Glomerular visceral epithelial cell (primary cell): Measurements from ENCODE around the gene UBASH3B.
"Not testable (repeated sequence)": the region's sequence is repeated elsewhere in the genome, so short reads cannot be mapped to it uniquely, and the experiment has no call there.

Experiments used
- DNase-seq: peaks from one replicate; pipeline ENCODE4 v3.0.0-alpha.2; 2016; ENCODE audit errors: extremely low spot score

Gene UBASH3B

DNA sequence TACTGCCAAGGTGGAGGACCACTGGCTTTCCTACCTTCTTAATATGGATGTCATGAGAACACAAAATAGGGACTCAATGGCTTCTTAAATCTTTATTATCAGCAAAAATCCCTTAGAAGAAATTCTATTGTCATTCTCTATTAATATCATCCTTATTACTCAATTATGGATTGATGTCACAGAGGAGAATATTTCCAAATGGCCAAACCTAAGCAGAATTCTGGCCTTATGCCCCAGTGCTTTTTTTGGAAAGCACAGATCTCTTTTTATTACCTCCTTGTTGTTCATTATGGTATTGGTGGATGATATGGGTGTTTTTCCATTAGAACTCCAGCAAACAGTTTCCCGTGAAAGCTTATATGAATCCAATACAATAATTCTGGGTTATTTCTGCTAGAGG, 192.7 kb downstream of the UBASH3B start:
- no peak for DNase-seq

DNA sequence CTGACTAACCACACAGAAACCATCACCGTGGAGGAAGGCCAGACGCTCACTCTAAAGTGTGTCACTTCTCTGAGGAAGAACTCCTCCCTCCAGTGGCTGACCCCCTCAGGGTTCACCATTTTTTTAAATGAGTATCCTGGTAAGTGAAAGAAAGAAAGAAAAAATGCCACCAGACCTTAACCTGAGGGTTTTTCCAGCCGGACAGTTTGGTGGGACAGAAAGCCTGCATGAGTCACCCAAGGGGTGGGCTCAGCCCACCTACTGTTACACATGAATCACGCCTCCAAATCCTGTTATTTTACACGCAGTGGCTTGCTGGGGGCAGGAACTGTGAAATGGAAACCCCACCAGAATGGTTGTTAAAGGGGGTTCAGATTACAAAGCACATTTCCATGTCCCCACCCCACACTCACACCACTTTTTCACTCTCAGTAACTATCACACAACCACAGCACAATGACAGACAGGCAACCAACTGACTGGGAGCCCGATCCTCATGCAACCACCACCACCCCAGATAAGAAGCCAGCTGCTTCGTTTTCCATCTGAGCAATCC, 194.6 kb downstream of the UBASH3B start:
- peak; percentile 72 for DNase-seq

DNA sequence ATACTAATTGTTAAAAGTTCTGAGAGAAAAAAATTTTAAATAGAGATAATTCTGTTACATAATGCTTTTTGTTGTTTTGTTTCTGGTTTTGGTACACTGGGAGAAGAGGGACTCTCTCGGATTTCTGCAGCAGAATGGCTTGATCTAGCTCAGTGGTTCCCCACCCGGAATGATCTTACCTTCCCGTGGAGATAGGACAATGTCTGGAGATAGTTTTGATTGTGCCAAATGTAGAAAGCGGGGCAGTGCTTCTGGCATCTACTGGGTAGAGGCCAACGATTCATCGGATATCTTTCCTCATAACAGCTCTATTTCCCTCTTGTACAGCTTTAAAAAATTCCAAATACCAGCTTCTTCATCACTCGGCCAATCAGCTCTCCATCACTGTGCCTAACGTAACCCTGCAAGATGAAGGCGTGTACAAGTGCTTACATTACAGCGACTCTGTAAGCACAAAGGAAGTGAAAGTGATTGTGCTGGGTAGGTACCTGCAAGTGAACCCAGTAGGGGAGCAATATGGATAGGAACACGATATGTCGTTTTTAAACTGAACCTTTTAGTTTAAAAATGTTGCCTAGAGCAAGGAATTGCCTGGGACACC, 195.9 kb downstream of the UBASH3B start:
- no peak for DNase-seq

DNA sequence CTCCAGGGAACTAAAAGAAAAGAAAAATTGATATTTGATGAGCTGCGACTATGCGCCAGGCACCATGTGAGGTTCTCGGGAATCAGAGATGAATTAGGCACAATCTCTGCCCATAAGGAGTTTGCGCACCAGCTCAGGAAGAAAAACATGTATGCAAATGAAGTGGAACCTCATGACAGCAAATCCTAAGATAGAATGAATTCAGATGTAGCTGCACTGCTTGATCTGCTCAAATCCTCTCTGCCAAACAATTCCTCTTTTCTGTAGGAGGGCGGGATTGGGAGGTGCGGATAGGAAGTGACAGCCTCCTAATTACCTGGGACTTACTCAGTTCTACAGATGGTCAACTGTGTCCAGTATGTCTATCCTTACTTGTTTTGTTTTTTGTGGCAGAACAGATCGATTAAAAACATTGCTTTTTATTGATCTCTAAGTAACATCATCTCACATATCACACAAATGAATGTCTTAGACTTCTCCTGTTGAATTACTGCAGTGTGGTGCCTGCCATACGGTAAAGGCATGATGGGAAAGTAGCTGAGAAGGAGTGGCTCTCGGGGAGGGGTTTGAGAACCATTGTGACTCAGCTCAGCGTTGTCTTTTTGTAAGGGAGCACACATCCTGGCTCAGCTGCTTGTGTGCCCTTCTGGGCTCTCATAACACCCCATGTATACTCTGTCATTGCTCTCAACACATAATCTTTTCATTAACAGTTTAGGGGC, 196.7 kb downstream of the UBASH3B start:
- DNase-seq, result no peak

DNA sequence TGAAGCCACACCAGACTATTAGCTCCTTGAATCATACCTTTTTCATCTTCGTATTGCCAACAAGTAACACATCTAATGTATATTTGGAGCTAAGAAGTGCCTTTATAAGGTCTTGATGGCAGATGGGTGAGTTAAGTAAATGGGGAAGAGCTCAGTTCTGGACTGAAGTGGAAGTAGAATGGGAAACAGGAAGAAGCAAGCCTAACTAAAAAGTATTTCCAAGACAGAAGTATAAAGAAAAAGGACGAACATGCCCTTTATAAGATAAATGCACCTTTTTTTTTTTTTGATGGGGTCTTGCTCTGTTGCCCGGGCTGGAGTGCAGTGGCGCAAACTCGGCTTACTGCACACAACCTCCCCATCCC, 197.3 kb downstream of the UBASH3B start:
- DNase-seq, result no peak

DNA sequence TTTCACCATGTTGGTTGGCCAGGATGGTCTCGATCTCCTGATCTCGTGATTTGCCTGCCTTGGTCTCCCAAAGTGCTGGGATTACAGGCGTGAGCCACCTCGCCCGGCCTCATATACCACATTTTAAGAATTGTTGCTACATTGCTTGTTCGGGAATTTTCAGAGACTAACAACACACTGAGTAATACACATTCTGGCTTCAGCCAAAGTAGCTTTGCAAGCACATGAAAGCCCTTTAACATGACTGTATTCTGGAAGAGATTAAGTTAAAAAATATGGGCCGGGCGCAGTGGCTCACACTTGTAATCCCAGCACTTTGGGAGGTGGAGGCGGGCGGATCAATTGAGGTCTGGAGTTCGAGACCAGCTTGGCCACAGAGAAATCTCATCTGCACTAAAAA, 197.7 kb downstream of the UBASH3B start:
- DNase-seq, result no peak

DNA sequence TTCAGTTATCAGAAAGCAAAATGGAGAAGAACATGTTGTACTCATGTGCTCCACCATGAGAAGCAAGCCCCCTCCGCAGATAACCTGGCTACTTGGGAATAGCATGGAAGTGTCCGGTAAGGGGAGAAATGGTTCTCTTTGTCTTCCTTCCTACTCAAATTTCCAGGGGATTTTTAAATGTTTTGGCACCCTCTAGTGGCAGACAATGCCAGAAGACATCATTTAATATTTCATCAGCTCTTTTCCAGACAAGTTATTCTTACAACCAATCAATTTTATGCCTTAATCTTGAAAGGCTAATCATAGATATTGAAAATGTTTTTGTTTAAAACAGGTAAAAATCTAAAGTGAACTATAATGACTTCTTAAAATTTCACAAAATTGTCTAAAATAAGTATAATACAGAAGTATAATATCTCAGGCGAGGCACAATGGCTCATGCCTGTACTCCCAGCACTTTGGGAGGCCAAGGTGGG, 198.5 kb downstream of the UBASH3B start:
- DNase-seq, result peak; percentile 70

DNA sequence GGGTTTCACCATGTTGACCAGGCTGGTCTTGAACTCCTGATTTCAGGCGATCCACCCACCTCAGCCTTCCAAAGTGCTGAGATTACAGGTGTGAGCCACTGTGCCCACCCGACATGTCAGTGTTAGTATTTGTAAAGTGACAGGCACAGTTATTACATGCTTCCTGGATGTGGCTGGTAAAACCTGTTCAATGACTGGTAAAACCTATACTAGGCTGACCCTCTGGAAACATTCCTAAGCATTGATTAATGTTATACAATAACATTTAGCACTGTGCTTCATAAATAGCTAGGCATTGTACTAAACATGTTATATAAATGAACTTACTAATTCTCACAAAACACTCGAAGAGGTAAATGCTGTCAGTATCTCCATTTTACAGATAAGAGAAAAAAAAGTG, 206.1 kb downstream of the UBASH3B start:
- no peak for DNase-seq

DNA sequence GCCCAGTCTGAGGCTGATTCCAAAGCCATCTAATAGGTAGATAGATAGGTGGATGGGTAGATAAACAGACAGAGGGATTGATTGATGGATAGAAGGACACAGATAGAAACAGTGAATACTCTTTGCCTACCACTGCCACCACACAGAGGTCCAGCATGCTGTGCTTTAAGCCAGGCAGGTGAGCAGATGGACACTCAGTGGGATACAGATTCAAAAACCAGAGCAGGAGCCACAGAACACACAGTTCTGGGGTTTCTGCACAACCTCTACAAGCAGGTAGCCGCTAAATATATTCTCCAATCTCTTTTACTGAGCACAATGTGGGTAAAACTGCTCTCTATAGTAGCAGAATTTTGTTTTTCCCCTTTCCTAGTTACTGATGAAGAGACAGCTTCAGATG, 206.6 kb downstream of the UBASH3B start:
- no peak for DNase-seq

DNA sequence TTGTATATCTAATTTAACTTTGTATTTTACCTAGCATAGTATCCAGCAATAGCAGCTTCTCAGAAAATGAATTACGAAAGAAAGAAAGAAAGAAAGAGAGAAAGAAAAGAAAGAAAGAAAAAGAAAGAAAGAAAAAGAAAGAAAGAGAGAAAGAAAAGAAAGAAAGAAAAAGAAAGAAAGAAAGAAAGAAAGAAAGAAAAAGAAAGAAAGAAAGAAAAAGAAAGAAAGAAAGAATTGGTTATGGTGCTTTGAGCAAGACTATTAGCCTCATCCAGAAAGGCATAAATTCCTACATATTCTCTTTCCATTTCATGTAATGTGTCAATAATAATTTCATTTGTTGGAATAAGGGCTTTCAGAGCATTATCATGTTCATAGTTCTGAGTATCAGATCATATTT, 207.6 kb downstream of the UBASH3B start:
- not testable (repeated sequence) for DNase-seq

DNA sequence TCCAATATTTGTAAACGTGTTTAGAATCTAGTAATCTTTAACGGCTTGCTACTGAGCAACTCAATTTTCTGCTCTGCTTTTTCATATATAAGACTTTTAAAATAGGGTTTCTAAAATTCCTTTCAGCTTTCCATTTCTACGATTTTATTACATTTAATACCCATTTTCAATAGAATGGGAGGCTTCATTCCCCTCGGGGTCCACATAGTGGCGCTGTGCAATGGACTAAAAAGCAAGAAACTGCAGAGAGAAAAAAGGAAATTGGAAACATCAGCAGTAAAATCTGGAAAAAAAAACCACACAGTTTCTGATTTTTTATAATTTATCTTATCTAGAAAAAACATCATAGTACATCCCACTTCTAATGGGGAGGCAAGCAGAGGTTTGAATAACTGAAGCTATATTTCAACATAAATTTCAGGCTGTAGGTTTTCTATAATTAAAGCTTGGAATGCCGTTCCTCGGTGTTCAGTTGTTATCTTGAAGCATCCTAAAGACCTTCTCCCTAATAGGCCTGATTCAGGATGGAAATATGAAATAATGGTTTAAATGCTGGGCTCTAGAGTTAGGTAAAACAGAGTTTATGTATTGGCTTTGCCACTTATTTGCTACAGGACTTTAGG, 208.3 kb downstream of the UBASH3B start:
- peak; percentile 25 for DNase-seq
